ENCODE results near the gene MIB1.
A peak's percentile ranks its signal among the peaks of the same experiment; 100 is the strongest.
"Not testable (repeated sequence)": the region's sequence is repeated elsewhere in the genome, so short reads cannot be mapped to it uniquely, and the experiment has no call there.

MIB1 gene

DNA sequence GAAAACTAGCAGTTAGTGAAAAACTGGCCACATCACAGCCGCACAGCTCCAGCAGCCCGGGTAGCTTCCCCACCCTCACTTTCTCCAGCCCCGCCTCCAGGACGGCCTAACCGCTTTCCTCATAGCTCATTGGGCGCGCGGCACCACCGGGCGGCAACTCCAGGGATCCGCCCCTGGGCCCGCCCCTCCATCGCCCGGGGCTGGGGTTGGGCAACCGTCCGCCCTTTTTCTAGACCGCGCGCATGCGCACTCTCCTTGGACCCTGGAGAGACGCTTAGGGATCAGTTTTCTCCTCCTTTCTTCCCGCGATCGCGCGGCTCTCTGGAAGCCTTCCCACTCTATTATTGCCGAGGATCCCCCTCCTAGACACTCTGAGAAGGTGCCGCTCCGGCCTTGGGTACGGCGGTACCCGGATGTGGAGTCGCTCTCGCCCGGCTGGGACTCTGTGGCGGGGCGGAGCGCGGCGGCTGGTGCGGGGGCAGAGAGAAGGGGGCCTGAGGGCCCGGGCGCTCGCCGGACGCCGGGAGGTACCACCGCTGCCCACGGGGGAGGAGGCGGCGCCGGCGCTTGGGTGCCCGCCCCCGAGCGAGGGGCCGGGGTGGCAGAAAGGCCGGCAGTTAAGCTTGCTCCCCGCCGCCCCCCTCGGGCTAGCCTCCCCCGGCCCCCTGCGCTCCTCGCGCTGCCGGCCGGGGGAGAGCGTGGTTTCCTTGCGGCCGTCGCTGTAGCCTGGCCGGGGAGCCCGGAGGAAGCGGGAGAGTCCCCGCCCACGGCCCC is at the start of gene MIB1:
TSS of gene MIB1 (plus strand) at position 255 of the 774 bp plus-strand sequence. CDS start 792 bp downstream, outside the sequence.
- DNase-seq (ENCODE audit: low read depth, low spot score) = peak; percentile 94

DNA sequence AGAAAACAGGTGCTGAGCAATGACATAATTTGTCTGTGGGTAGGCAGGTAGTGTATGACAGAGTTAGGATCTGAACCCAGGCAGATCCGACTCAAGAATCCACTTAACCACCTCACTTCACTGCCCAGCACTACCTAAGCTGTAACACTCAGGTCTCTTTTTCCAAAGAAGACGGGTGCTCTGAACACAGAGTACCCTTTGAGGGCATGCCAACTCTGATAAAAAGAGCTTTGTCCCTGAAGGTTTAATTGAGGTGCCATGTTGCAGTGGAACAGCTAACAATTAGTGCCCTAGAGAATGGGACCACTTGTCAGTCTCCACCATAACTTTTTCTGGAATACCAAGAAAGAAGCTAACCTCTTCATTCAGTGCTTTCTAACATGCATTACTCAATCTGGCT is 47.3 kb upstream of the MIB1 start:
- DNase-seq (ENCODE audit: low read depth, low spot score) = no peak

DNA sequence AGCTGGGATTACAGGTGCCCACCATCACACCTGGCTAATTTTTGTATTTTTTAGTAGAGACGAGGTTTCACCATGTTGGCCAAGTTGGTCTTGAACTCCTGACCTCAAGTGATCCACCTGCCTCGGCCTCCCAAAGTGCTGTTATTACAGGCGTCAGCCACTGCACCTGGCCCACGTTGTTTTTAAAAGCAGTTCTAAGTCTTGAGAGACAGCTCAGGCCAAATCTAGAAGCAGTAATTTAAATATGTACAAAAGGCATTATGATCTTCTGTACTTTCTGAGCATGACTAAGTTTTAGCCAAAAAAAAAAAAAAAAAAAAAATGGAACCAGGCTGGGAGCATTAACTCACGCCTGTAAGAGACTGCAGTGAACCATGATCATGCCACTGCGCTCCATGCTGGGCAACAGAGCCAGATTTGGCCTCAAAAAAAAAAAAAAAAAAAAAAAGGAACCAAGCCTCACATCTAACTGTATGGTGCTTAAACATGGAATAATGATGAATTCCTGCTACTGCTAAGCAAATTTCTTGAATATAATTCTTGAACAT is 40.0 kb upstream of the MIB1 start:
- no peak for DNase-seq (ENCODE audit: low read depth, low spot score)

DNA sequence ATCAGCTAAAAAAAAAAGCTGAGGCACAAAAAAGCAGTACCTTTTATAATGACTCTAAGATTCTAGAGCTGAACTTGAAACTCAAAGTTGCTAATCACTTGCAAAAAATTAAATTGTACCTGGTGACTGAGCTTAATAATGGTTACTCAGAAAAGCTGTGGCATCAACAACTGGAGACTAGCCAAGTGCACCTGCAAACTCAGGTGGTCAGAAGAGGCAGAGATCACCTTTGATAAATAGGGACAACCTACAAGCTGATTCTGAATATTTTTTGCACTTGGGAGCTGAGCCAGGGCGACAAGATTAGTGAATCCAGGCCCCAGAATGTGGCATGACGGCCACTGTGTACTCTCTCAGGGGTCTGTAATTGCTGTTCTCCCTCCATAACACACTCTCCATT is 39.0 kb upstream of the MIB1 start:
- DNase-seq (ENCODE audit: low read depth, low spot score) = no peak

DNA sequence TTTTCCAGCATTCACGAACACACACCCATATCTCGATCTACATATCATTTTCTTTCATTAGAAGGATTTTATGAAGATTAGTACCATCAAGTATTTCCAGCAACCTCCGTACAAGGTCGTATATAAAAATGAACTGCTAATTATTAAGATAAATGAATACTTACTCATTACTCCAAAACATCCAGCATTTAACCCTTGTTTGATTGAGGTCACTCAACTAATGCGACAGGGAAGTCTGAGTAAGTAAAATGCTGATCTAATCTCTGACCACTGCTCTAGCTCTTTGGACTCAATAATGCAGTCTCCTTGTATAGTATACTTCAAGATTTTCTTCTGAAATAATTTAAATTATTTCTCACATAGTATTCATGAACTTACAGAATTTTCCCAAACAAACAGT is 38.0 kb upstream of the MIB1 start:
- no peak for DNase-seq (ENCODE audit: low read depth, low spot score)

DNA sequence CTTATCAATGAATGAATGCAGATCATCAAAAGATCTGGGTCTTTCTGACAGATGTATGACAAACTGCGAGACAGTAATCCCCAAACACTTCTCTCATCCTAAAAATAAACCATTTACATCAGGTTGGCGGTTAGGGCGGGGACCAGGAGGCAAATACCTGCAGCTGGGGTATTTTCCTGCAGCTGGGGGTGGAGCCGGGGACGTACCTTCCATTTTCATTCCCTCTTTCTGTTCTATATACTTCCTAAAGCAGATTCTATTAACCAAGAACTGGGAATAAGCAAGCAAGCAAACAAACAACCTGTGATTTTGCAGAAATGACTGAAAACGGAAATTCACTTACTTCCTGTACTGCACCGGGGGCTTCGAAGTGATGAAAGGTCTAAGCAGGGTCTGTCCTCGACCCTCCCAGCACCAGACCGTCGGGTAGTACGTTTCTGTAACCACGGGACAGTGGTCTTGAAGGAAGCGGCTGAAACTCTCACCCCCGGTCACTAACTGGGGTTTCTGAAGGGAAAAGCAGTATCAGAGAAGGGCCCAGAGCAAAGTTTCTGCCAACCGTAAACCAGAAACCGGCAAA is 37.3 kb upstream of the MIB1 start:
- no peak for DNase-seq (ENCODE audit: low read depth, low spot score)

DNA sequence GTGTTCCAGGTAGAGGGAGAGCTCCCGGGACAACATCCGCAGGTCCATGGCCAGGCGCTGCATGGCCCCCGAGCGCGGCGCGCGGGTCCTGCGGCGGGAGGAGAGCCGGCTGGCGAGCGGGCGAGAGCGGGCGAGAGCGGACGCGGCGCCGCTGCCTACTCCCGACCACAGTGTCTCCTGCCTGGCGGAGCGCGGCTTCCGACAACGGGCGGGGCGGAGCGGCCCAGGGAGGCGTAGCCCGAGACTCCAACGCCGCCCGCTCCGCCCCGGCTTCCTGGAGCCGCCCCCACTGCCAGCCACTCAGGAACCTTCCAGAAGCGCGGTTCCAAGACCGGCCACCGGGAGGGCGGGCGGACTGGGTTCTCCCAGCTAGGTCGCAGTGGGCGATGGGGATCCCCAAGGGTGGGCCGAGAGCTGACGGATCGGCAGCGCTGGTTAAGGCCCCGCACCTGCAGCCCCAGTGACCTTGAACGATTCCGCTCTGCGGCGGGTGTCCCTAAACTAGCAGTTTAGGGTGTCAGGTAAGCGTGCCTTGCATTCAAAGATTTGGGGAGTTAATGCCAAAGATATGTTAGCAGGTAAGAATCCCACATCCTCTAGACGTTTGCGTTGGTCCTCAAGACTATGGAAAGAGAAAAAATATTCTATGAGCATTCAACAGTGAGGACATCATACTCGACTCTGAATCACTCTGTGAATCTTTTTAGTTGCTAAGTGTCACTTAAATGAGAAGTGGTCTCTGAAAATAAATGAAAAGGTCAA is 35.8 kb upstream of the MIB1 start, which contains the start of gene ABHD3:
TSS of gene ABHD3 (minus strand) at position 172 of the 762 bp plus-strand sequence. CDS start at position 63, 109 bp downstream.
- peak; percentile 66 for DNase-seq (ENCODE audit: low read depth, low spot score)

DNA sequence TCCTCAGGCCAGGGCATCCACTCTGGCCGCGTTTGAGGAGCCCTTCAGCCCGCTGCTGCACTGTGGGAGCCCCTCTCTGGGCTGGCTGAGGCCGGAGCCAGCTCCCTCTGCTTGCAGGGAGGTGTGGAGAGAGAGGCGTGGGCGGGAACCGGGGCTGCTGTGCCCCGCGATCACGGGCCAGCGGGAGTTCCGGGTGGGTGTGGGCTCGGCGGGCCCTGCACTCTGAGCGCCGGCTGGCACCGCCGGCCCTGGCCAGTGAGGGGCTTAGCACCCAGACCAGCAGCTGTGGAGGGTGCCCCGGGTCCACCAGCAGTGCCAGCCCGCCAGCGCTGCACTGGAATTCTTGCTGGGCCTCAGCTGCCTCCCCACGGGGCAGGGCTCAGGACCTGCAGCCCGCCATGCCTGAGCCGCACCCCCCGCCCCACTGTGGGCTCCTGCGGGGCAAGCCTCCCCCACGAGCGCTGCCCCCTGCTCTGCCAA is 34.2 kb upstream of the MIB1 start:
- no peak for DNase-seq (ENCODE audit: low read depth, low spot score)

DNA sequence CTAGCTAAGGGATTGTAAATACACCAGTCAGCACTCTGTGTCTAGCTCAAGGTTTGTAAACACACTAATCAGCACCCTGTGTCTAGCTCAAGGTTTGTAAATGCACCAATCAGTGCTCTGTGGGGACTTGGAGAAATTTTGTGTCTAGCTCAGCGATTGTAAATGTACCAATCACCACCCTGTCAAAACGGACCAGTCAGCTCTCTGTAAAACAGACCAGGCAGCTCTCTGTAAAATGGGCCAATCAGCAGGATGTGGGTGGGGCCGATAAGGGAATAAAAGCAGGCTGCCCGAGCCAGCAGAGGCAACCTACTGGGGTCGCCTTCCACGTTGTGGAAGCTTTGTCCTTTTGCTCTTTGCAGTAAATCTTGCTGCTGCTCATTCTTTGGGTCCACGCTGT is 33.5 kb upstream of the MIB1 start:
- not testable (repeated sequence) for DNase-seq (ENCODE audit: low read depth, low spot score)

DNA sequence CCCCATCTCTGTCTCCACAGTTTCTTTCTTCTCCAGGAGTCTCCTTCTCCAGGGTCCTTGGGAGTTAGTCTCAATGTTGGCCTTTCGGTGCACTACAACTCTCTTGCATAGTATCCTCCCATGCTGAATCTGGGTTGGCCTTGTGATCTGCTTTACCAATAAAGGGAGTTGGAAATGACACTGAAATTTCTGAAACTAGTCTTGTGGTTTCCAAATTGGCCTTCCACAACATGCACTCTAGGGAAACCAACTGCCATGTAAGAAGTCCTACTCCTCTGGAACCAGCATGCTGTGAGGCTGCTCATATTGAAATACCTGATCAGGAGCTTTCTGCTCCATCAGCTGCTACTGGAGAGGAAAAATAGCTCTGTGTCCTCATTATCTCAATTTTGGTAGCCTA is 26.1 kb upstream of the MIB1 start:
- DNase-seq (ENCODE audit: low read depth, low spot score) = no peak

DNA sequence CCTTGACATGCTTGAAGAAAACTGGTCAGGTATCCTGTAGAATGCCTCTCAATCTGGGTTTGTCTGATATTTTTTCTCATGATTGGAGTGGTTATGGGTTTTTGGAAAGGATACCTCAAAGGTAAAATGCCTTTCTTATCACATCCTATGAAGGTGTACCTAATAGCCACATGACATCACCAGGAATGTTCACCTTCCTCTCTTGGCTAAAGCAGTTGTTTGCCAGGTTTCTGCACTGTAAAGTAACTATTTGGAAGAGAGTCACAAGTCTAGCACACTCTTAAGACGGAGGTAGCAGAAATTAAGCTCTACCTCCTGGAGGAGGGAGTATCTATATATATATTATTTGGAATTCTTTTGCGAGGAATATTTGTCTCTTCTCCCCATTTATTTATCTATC is 17.9 kb upstream of the MIB1 start:
- no peak for DNase-seq (ENCODE audit: low read depth, low spot score)

DNA sequence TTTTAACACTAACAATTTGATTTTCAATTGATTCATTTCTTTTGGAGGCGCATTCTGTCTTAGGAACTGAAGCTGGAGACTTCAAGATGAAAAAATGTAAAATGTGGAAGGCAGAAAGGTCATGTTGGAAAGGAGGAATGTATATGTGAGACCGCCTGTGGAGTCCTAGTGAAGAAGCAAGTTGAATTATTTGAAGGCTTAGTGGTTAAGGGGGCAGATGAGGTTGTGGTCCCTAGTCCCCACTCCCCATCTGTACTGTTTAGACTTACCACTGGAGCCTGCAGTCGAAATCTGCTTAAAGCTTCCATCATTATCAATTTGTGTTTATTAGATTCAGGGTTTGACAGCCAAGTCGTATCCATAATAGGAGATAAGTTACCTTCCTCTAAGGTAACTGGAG is 15.4 kb upstream of the MIB1 start:
- DNase-seq (ENCODE audit: low read depth, low spot score) = no peak

DNA sequence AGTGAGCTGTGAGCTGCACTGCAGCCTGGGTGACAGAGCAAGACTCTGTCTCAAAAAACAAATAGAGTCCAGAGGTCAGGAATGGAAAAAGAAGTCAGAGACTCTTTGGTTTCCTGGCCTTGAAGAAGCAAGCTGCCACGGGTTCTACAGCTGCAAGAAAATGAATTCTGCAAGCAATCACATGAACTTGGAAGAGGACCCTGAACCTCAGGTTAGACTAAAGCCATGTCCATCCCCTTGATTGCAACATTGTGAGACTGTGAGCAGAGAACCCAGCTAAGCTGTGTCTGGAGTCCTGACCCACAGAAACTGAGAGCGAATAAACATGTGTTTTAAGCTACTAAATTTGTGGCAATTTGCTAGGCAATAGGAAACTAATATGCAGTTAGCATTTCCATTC is 12.9 kb upstream of the MIB1 start:
- DNase-seq (ENCODE audit: low read depth, low spot score) = no peak

DNA sequence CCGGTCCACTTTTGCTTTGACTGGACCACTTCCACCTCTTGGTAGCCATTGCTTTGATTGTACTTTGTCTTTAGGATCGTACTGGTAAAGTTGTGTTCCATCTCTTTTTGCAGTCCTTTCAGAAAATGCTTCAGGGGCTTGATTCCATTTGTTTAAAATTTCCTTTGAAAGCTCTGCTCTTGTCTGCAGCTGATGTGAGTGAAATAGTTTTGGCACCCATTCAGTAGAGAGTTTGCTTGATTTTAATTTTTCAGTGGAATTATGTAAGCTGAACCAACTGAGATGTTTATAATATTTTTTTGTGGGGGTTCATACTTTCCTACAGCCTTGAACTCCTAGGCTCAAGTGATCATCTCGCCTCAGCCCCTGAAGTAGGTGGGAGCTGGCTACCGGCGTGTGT is 7.6 kb upstream of the MIB1 start:
- no peak for DNase-seq (ENCODE audit: low read depth, low spot score)

DNA sequence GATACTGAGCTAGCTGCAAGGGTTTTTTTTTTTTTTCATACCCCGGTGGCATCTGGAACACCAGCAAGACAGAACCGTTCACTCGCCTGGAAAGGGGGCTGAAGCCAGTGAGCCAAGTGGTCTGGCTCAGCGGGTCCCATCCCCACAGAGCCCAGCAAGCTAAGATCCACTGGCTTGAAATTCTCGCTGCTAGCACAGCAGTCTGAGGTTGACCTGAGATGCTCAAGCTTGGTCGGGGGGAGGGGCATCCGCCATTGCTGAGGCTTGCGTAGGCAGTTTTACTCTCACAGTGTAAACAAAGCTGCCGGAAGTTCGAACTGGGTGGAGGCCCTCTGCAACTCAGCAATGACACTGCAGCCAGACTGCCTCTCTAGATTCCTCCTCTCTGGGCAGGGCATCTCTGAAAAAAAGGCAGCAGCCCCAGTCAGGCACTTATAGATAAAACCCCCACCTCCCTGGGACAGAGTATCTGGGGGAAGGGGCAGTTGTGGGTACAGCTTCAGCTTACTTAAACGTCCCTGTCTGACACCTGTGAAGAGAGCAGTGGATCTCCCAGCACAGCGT is 5.1 kb upstream of the MIB1 start:
- no peak for DNase-seq (ENCODE audit: low read depth, low spot score)

DNA sequence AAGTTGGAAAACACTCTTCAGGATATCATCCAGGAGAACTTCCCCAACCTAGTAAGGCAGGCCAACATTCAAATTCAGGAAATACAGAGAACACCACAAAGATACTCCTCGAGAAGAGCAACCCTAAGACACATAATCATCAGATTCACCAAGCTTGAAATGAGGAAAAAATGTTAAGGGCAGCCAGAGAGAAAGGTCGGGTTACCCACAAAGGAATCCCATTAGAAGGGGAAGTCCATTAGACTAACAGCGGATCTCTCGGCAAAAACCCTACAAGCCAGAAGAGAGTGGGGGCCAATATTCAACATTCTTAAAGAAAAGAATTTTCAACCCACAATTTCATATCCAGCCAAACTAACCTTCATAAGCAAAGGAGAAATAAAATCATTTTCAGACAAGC is 3.7 kb upstream of the MIB1 start:
- DNase-seq (ENCODE audit: low read depth, low spot score) = not testable (repeated sequence)

DNA sequence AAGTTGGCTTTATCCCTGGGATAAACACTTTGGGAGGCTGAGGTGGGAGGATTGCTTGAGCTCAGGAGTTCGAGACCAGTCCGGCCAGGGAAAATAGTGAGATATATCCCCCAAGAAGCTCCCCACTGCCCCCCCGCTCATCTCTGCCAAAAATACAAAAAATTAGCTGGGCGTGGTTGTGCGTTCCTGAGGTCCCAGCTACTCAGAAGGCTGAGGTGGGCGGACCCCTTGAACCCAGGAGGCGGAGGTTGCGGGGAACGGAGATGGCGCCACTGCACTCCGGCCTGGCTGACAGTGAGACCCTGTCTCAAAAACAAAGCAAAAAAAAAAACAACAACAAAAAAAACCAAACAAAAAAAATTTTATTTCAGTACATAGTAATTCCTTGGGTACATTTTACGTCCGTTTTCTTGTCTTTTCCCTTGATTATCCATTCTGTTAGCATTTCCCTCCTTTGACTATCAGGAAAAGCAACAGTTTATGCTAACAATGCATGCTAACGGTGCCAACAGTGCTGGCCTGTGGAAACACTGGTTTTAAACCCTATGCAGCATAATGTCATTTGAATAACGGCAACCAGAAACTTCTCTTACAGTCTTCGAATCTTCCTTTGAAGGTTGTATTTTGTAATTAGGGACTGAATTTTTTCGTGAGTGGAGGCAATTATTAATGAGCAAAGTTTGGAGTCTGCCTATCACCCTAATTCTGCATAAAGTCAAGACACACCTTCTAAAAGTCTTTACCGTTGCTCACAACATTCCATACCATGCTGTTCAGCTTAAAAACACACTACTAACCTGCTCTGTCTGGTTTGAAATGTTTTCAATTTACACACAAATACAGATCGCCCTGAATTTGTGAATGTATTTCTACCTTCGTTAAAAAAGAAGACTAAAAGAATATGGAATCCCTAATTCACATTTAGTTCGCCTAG is 721 bp upstream of the MIB1 start:
- DNase-seq (ENCODE audit: low read depth, low spot score) = no peak

DNA sequence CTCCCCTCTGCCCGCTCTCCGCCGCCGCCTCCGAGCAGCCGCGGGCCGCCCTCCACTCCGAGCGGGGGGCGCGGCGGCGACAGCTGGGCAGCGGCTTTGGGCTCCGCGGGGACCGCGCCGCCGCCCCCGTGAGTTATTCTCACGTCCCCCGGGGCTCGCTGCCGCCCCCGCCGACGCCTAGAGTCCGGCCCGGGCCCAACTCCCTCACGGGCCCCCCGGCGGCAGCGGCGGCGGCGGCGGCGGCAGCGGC is 645 bp downstream of the MIB1 start:
- no peak for DNase-seq (ENCODE audit: low read depth, low spot score)

DNA sequence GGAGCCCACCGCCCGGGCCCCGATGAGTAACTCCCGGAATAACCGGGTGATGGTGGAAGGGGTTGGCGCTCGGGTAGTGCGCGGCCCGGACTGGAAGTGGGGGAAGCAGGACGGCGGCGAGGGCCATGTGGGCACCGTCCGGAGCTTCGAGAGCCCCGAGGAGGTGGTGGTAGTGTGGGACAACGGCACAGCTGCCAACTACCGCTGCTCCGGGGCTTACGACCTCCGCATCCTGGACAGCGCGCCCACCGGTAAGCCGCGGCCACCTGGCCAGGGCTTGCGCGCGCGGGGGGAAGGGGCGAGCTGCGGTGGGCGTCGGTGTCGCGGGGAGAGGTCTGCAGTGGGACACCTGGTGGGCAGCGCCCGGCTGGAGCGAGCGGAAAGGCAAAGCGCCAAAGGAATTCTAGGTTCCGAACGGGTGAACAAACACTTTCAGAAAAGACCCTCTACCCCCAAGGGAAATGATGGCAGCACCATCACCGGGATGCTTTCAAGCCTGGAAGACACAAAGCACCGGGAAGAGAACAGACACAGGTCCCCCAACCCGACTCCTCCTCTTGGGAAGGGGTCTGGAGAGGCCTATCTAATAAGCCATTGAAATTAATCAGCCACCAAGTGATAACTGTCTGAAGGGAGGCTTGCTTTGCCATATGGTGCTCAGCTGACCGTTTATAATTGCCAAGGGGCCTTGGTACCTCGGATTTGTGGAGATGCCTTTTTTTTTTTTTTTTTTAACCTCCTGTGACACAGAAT is 1.1 kb downstream of the MIB1 start:
- no peak for DNase-seq (ENCODE audit: low read depth, low spot score)

DNA sequence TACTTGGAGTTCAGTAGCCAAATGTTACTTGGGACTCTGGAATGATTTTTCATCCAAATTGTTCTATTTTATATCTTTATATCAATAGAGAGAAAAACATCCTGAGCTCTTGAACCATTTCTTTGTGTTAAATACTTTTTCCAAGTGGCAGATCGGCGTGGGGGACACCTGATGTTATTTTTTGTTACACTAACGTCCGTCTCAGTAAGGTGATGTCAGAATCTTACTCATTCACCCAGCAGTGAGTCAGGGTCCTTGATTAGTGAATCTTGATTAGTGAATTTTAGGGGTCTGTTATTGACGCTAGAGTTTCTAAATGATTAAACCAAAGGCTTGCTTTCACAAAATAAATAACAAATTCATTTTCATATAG is 1.7 kb downstream of the MIB1 start:
- DNase-seq (ENCODE audit: low read depth, low spot score) = no peak
